Stimulated activated naive CD4-positive, alpha-beta T cell treated with Interleukin-2 at 50 U/mL for 16 hours (primary cell): ENCODE data around the gene BCAR3.

Experiments used
- DNase-seq: peaks from one replicate; lab custom pipeline; 2025; lab: John Stamatoyannopoulos, UW

The BCAR3 gene

GRCh38 chr1:93681101-93681988, at the start of gene BCAR3:
Gene BCAR3 (minus strand): TSS chr1:93681837. CDS start chr1:93674930, 6,907 bp downstream.
- no peak for DNase-seq

DNA sequence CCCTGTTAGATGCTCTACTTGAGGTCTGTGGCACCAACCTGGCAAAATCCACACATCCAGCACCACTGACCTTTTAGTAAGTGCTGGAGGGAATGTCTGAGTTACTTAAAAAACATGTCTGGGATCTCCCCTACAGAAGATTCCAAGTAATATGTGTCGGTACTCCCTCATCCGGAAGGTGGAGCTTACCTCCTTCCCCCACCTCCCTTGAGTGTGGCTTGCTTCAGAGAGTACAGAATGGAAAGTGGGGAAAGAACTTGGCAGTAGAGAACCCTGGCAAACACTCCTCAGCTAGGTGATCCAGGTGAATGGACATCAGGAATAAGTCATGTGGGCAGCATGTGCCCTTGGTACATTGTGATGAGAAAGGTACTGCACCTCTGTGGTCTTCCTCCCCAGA, 49.0 kb upstream of the BCAR3 start:
- DNase-seq, result no peak

DNA sequence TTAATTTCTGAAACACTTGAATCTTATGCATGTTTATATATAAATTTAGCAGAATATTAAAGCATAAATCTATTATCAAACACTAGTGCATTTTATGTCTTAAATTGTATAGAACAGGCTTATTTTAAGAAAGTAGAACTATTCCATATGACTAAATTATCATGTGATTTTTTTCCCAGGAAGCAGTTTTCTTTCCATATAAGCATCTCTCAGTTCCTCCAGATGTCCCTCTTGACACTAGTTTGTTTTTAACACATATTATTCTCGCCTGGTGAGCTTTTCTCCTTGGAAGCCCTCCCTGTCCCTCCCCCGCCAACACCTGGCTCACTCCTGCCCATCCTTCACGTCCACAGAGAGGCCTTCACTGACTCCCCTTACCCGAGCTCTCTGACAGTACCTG, 48.3 kb upstream of the BCAR3 start:
- DNase-seq, result no peak

DNA sequence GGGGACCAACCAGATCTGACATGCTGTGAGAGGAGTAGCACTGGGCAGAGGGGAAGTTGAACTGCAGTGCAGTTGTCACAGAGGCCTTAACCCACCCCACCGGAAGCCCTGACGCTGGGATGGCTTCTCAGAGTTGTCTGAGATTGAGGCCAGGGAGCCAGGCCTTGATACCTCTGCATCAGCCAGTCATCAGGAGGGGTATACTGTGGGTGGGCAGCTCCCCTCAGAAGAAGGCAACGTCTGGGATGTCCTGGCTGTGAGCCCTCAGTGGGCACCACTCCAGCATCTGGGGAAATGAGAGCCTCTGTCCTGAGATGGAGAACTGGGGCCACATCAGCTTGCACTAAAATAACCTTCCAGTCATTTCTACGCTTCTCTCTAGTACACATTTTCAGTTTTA, 47.9 kb upstream of the BCAR3 start:
- no peak for DNase-seq

GRCh38 chr1:93728480-93729131, 47.0 kb upstream of the BCAR3 start:
- no peak for DNase-seq

GRCh38 chr1:93723733-93724270, 42.2 kb upstream of the BCAR3 start:
- no peak for DNase-seq

DNA sequence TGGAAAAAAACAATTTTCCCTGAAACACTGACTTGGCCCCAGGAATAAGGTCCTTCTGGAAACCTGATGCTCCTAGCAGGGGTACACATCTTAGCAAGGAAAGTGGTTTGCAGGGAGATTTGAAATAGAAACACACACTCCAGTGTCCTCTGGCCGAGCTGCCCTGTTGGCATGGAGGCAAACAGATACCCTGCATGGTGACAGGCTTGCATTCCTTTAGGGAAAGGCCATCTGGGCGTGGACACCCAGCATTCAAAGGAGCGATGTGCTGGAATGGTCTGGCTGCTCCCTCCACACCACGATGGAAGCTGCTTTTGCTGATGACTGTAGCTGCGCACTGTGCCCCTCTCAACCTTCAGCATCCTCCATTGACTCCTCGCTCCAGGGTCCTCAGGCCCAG, 41.5 kb upstream of the BCAR3 start:
- no peak for DNase-seq

- no peak for DNase-seq
These were observed 40.7 kb upstream of the BCAR3 start for GRCh38 chr1:93722081-93723031.

GRCh38 chr1:93720956-93721626, 39.5 kb upstream of the BCAR3 start:
- DNase-seq, result no peak

GRCh38 chr1:93717640-93718039, 36.0 kb upstream of the BCAR3 start:
- DNase-seq, result no peak

- DNase-seq, result peak; percentile 8
These were observed 35.3 kb upstream of the BCAR3 start for GRCh38 chr1:93716941-93717368.

- DNase-seq, result no peak
These were observed 34.5 kb upstream of the BCAR3 start for GRCh38 chr1:93716163-93716562.

GRCh38 chr1:93715529-93716126, 34.0 kb upstream of the BCAR3 start:
- DNase-seq, result no peak

GRCh38 chr1:93714356-93714755, 32.7 kb upstream of the BCAR3 start:
- no peak for DNase-seq

GRCh38 chr1:93713341-93713740, 31.7 kb upstream of the BCAR3 start:
- no peak for DNase-seq

DNA sequence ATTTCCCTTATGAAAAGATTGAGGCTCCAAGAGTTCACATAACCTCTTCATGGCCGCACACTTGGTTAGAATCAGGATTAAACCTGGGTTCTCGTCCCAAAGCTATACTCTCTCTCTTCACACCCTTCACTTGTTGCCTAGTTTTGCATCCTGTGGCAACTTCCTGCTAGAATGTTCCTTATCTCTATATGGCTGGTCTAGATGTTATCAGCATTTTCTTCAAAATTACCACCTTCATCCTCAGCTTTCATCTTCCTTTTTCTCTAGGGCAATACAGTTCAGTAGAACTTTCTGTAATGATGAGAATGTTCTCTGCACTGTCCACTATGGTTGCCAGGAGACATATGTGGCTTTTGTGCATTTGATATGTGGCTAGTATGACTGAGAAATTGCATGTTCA, 31.1 kb upstream of the BCAR3 start:
- DNase-seq, result no peak

DNA sequence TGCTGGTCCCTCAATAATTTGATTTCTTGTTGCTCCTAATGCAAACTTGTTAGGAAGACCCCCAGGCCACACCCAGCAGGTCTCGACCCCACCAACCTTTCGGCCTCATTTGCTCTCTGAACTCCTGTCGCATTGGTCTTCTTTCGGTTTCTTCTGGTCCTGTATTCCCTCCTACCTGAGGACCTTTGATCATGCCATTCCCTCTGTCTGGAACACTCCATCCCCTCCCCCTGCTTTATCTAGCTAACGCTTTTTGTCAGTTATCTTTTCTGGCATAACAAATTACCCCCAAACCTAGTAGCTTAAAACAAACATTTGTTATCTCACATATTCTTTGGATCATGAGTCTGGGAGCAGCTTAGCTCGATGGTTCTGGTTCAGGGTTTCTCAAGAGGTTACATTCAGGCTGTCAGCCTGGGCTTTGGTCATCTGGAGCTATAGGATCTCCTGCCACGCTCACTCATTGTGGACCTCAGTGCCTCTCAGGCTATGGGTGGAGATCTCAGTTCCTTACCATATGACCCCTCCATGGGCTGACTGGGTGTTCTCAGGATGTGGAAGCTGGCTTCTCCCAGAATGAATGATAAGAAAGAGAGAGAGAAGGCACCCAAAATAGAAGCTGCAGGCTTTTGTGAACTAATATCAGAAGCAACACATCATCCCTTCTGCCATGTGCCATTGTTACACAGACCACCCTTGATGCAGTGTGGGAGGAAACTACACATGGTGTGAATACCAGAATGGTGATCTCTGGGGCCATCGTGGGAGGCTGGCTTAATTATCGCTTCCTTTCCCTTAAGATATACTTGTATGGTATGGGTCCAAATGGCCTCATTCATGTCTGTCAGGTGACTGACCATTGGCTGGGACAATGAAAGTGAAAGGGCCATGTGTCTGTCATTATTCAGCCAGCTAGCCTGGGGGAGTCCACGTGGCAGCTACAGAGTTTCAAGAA, 29.1 kb upstream of the BCAR3 start:
- DNase-seq, result no peak

DNA sequence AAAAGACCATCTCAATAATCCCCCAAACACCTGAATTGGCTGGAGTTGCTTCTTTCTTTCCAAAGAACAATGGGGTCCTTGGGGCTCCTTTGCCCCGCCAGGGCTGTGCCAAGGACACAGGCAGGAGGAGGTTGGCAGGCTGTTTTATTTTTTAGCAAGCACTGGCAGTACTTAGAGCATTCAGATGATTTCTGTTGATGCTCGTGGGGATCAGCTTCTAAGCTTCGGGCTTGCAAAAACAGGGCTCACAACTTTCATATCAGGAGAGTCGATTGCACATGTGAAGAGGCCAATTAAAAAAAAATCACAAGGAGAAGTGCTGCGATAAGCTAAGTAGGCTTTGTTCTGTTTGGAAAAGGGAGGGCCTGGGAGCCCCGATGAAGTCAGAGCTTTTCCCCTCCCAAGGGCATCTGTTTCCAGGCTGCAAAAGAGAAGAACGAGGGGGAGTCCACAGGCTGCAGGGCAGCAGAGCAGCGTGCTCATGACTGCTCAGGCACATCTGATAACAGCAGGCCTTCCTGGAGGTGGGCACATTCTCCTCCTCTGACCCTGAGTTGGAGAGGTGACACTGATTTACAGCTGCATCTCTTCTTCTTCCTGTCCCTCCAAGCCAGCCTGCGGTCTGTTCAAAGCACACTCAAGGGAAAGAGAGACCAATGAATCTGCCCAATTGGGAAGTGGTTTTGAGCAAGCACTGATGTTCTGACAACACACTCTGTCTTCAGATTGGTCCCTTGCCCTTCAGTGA, 27.3 kb upstream of the BCAR3 start:
- no peak for DNase-seq

- peak; percentile 10 for DNase-seq
These were observed 26.3 kb upstream of the BCAR3 start for GRCh38 chr1:93707956-93708355.
